NCI-H2196 treated with DMSO at 0.1 percent for 48 hours (cell line): Measurements from ENCODE around the gene SNAP91.
"Not testable (repeated sequence)": the region's sequence is repeated elsewhere in the genome, so short reads cannot be mapped to it uniquely, and the experiment has no call there.

Source experiments
- DNase-seq: peaks from one replicate; lab custom pipeline; 2025; ENCODE audit not compliant: unreplicated experiment; lab: John Stamatoyannopoulos, UW

SNAP91 gene

GRCh38 chr6:83629908-83630307 lies 79.0 kb downstream of the SNAP91 start:
- DNase-seq, result not testable (repeated sequence)

GRCh38 chr6:83615025-83615999 lies 93.6 kb downstream of the SNAP91 start:
- DNase-seq, result peak; percentile 19

GRCh38 chr6:83613378-83613777 lies 95.5 kb downstream of the SNAP91 start:
- no peak for DNase-seq

GRCh38 chr6:83609248-83609647 lies 99.7 kb downstream of the SNAP91 start:
- no peak for DNase-seq

- DNase-seq, result no peak
Measured at GRCh38 chr6:83605517-83605916, 103.4 kb downstream of the SNAP91 start.

- DNase-seq, result no peak
Measured at GRCh38 chr6:83603551-83603950, 105.3 kb downstream of the SNAP91 start.

- no peak for DNase-seq
Measured at GRCh38 chr6:83601119-83601518, 107.8 kb downstream of the SNAP91 start.

GRCh38 chr6:83600459-83600858 lies 108.4 kb downstream of the SNAP91 start:
- no peak for DNase-seq

GRCh38 chr6:83597511-83597910 lies 111.4 kb downstream of the SNAP91 start:
- no peak for DNase-seq

- no peak for DNase-seq
Measured at GRCh38 chr6:83597051-83597450, 111.8 kb downstream of the SNAP91 start.

- no peak for DNase-seq
Measured at GRCh38 chr6:83594941-83595340, 114.0 kb downstream of the SNAP91 start.

- no peak for DNase-seq
Measured at GRCh38 chr6:83593395-83593785, 115.5 kb downstream of the SNAP91 start.

GRCh38 chr6:83592770-83593394 lies 116.0 kb downstream of the SNAP91 start:
- no peak for DNase-seq

- no peak for DNase-seq
Measured at GRCh38 chr6:83590416-83590815, 118.5 kb downstream of the SNAP91 start.

GRCh38 chr6:83589076-83589475 lies 119.8 kb downstream of the SNAP91 start:
- no peak for DNase-seq

GRCh38 chr6:83578057-83578456 lies 130.8 kb downstream of the SNAP91 start:
- no peak for DNase-seq

- no peak for DNase-seq
Measured at GRCh38 chr6:83574783-83575182, 134.1 kb downstream of the SNAP91 start.

GRCh38 chr6:83571663-83572185 lies 137.2 kb downstream of the SNAP91 start:
- not testable (repeated sequence) for DNase-seq

GRCh38 chr6:83558975-83559374 lies 149.9 kb downstream of the SNAP91 start:
- no peak for DNase-seq

GRCh38 chr6:83556871-83557270 lies 152.0 kb downstream of the SNAP91 start:
- DNase-seq, result no peak

GRCh38 chr6:83551748-83552147 lies 157.2 kb downstream of the SNAP91 start:
- DNase-seq, result not testable (repeated sequence)

- DNase-seq, result not testable (repeated sequence)
Measured at GRCh38 chr6:83550482-83550881, 158.4 kb downstream of the SNAP91 start.
